ENCODE data around the gene SYCP2. TPM values are rescaled to one million over a fixed set of nuclear protein-coding genes. Genes with fewer than 3 reads are reported as not detected.
"Not testable (repeated sequence)": the region's sequence is repeated elsewhere in the genome, so short reads cannot be mapped to it uniquely, and the experiment has no call there.

SYCP2 gene
- total and polyA plus RNA-seq, 4 donors: 2.4 to 11.0 (median 6.0) TPM

DNA sequence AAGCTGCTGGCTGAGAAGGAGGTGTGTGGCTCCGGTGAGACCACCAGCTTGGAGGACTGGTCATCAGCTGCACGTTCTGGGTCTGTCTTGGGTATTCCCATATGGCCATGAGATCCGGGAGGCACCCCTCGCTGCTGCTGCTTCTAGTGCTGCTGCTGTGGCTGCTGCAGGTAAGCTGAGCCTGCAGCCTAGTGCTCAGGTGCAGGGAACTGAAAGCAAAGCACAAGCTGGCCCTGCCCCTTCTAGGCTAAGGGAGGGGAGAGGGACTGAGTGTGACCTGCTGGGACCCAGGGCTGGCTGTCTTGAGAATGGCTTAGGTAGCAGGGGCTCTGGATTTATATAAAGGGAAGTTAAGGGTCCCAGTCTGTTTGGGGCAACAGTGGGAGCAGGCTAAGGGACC, 25.2 kb upstream of the SYCP2 start:
- Histone ChIP-seq H3K36me3 (ENCODE audit: control insufficient read depth, insufficient read depth, low read length) (no peaks in the 10 kb centered on the region), H3K9me3 (ENCODE audit: control insufficient read depth, insufficient read depth, low read length) (no peaks in the 10 kb centered on the region), H3K4me1 (ENCODE audit: control insufficient read depth, insufficient read depth, low read length) (no peaks in the 10 kb centered on the region), H3K27me3 (ENCODE audit: control insufficient read depth, insufficient read depth, low read length) (no peaks in the 10 kb centered on the region), H3K4me3 (ENCODE audit: low read depth, low read length) (no peak overlapping the region), H3K27ac (ENCODE audit: low read depth, low read length) (no peak overlapping the region)
- no peak for DNase-seq (ENCODE audit: low read depth in 4 of 6, low spot score in 6 of 6)
- WGBS (ENCODE audit: insufficient coverage): 73% methylated on average over 4 of the region's 4 CpGs

DNA sequence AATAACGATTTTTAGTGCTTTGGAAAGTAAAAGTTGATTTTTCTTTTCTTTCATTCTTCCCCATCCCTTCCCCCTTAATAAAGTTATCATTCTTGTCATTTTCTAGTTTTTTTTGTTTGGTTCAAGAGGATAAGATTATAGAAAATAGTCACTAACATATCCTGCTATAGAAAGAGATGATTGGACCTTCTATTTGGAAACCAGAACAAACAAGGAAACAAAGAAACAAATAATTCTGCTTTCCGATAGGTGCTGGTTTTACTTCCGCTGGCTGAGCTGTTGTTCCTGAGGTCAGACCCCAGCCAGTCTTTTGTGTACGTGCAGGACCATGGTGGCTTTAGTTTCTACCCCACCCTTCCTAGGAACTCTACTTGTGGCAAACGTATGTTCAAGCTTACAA, 24.7 kb upstream of the SYCP2 start, which contains the start of gene CDH26:
CDH26 (plus strand) TSS at position 301 of the 400 bp plus-strand sequence. CDS start 304 bp downstream, outside the sequence.
- no peak for DNase-seq (ENCODE audit: low read depth in 4 of 6, low spot score in 6 of 6)
- Histone ChIP-seq H3K4me3 (ENCODE audit: low read depth, low read length) (no peak within 1 kb of the TSS), H3K36me3 (ENCODE audit: control insufficient read depth, insufficient read depth, low read length) (no peaks in the 10 kb centered on the region), H3K27ac (ENCODE audit: low read depth, low read length) (no peak within 1 kb of the TSS), H3K27me3 (ENCODE audit: control insufficient read depth, insufficient read depth, low read length) (no peaks in the 10 kb centered on the region), H3K4me1 (ENCODE audit: control insufficient read depth, insufficient read depth, low read length) (no peaks in the 10 kb centered on the region), H3K9me3 (ENCODE audit: control insufficient read depth, insufficient read depth, low read length) (no peaks in the 10 kb centered on the region)
- 100% methylated on average over 2 of the region's 5 CpGs for WGBS (ENCODE audit: insufficient coverage)

DNA sequence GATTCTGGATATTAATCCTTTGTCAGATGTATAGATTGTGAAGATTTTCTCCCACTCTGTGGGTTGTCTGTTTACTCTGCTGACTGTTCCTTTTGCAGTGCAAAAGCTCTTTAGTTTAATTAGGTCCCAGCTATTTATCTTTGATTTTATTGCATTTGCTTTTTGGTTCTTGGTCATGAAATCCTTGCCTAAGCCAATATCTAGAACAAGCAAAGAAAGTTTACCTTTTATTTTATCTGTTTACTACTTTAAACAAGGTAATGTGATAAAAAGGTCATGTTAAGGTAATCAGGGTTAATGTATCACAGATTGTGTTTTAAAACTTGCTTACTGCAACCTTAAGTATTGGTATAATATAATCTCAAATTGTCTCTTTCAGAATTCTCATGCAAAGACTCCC, 24.1 kb upstream of the SYCP2 start:
- H3K36me3 ChIP-seq (ENCODE audit: control insufficient read depth, insufficient read depth, low read length); H3K4me3 ChIP-seq (ENCODE audit: low read depth, low read length); DNase-seq (ENCODE audit: low read depth in 4 of 6, low spot score in 6 of 6); H3K27ac ChIP-seq (ENCODE audit: low read depth, low read length); H3K9me3 ChIP-seq (ENCODE audit: control insufficient read depth, insufficient read depth, low read length); H3K27me3 ChIP-seq (ENCODE audit: control insufficient read depth, insufficient read depth, low read length); H3K4me1 ChIP-seq (ENCODE audit: control insufficient read depth, insufficient read depth, low read length): not testable (repeated sequence)

DNA sequence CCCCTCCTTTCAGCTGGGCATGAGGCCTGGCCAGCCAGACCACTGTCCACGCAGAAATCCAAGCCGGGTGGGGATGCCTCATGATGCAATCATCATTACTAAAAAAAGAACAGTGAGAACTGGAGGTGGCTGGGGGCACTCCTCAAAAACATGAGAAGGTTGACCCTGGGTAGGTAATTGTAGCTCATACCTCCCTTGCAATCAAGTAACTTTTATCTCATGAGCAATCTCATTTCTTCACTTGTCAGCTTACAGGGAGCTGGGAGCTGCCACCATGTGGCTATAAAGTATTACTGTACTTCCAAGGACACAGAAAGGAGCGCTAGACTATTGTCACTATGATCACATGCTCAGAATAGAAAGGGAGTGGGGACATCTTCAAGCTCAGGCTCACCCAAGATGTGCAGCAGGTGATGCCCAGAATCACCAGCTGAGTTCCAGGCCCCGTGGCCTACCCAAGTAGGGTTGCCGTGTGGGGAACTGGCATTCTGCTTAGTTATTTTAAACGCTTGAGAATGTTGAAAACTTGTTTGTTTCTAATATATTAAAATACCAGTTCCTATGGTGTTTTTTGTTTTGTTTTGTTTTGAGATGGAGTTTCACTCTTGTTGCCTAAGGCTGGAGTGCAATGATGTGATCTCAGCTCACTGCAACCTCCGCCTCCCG, 21.8 kb upstream of the SYCP2 start:
- no peak overlapping the region for H3K27ac ChIP-seq (ENCODE audit: low read depth, low read length)
- H3K27me3 ChIP-seq (ENCODE audit: control insufficient read depth, insufficient read depth, low read length): no peaks in the 10 kb centered on the region
- no peaks in the 10 kb centered on the region for H3K9me3 ChIP-seq (ENCODE audit: control insufficient read depth, insufficient read depth, low read length)
- WGBS (ENCODE audit: insufficient coverage): 30% methylated on average over 2 of the region's 8 CpGs
- DNase-seq (ENCODE audit: low read depth in 4 of 6, low spot score in 6 of 6): peak in 2 of 6 donors; percentile 57 to 81
- no peak overlapping the region for H3K4me3 ChIP-seq (ENCODE audit: low read depth, low read length)
- no peaks in the 10 kb centered on the region for H3K36me3 ChIP-seq (ENCODE audit: control insufficient read depth, insufficient read depth, low read length)
- no peaks in the 10 kb centered on the region for H3K4me1 ChIP-seq (ENCODE audit: control insufficient read depth, insufficient read depth, low read length)

DNA sequence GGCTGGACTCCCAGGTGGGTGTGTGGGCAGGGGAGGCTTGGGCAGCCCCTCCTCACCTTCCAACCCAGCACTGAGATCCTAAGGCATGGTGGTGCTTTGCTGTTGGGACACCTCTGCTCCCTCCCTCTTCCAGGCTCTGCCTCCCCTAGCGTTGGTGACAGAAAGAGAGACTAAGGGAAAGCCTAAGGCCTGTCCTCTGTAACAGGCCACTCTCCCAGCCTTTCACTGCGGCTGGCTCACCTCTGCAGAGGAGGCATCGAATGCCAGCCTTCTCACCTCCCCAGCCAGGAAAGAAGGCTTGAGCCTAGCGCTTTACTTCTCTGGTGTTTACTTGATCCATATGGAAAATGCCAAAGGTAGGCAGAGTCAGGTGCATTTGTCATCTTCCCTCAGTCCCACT, 21.3 kb upstream of the SYCP2 start:
- Histone ChIP-seq H3K27ac (ENCODE audit: low read depth, low read length) (no peak overlapping the region), H3K4me1 (ENCODE audit: control insufficient read depth, insufficient read depth, low read length) (no peaks in the 10 kb centered on the region), H3K36me3 (ENCODE audit: control insufficient read depth, insufficient read depth, low read length) (no peaks in the 10 kb centered on the region), H3K9me3 (ENCODE audit: control insufficient read depth, insufficient read depth, low read length) (no peaks in the 10 kb centered on the region), H3K4me3 (ENCODE audit: low read depth, low read length) (no peak overlapping the region), H3K27me3 (ENCODE audit: control insufficient read depth, insufficient read depth, low read length) (no peaks in the 10 kb centered on the region)
- no peak for DNase-seq (ENCODE audit: low read depth in 4 of 6, low spot score in 6 of 6)
- no CpG with 5 or more reads among the region's 4 CpGs for WGBS (ENCODE audit: insufficient coverage)

DNA sequence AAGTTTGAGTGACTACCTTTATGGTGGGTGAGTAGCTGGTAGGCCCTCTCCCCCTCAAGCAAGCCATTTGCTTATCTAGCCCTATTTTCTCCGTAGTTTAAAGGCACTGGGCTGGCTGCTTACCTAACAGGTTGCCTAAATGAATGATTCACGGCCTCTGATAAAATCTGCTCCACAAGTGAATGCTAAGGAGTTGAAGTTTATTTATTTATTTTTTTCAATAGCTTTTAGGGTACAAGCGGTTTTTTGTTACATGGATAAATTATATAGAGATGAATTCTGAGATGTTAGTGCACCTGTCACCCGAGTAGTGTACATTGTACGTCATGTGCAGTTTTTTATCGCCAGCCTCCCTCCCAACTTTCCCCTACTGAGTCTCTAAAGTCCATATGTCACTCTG, 16.5 kb upstream of the SYCP2 start:
- Histone ChIP-seq H3K4me1 (ENCODE audit: control insufficient read depth, insufficient read depth, low read length) (no peaks in the 10 kb centered on the region), H3K36me3 (ENCODE audit: control insufficient read depth, insufficient read depth, low read length) (no peaks in the 10 kb centered on the region), H3K9me3 (ENCODE audit: control insufficient read depth, insufficient read depth, low read length) (no peaks in the 10 kb centered on the region), H3K27ac (ENCODE audit: low read depth, low read length) (no peak overlapping the region), H3K27me3 (ENCODE audit: control insufficient read depth, insufficient read depth, low read length) (no peaks in the 10 kb centered on the region), H3K4me3 (ENCODE audit: low read depth, low read length) (no peak overlapping the region)
- no peak for DNase-seq (ENCODE audit: low read depth in 4 of 6, low spot score in 6 of 6)
- WGBS (ENCODE audit: insufficient coverage): 100% methylated on average over 3 of the region's 6 CpGs

DNA sequence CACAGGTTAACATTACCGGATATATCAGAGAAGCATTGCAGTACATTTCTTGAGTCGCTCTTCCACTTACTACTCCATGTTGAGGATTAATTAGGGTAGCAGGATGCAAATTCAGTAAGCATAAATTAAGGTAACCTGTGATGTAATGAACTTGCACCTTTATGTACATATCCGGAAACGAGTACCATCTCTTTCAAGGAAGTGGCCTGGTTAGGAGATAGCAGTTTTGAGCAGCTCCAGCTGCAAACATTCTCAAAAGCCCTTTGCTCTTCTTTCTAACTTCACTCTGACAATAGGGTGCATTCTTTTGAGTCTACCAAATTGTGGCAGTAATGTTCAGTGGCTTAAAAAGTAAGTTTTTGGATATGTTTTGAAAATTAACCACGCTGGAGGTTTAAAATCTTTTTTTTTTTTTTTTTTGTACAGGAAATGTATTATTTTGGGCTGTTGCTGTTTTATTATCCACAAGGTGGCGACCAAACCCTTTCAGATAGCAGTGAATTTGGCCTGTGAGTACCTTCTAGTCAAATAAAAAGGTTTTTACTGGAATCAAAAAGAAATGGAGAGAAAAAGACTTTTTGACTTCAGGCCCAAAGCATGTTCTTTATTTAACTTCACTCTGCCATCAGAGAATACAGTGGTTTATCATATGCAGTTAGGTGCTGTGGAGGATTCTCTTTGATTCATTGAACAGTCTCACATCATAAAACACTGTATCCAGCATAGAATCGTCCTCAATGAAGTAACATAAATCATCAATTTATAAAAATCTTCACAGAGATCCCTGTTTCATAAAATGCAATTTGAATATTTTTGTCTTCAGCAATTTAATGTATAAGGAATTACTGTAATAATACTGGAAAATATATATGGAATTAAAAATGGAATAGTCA, 15.6 kb upstream of the SYCP2 start:
- WGBS (ENCODE audit: insufficient coverage): 17% methylated on average over 1 of the region's 7 CpGs
- Histone ChIP-seq H3K27ac (ENCODE audit: low read depth, low read length) (no peak overlapping the region), H3K36me3 (ENCODE audit: control insufficient read depth, insufficient read depth, low read length) (peaks cover 7% of the 10 kb centered on the region), H3K4me3 (ENCODE audit: low read depth, low read length) (no peak overlapping the region), H3K27me3 (ENCODE audit: control insufficient read depth, insufficient read depth, low read length) (no peaks in the 10 kb centered on the region), H3K9me3 (ENCODE audit: control insufficient read depth, insufficient read depth, low read length) (no peaks in the 10 kb centered on the region), H3K4me1 (ENCODE audit: control insufficient read depth, insufficient read depth, low read length) (peaks cover 6% of the 10 kb centered on the region)
- DNase-seq (ENCODE audit: low read depth in 4 of 6, low spot score in 6 of 6): peak in 4 of 6 donors; percentile 62 to 93 (median 79)

DNA sequence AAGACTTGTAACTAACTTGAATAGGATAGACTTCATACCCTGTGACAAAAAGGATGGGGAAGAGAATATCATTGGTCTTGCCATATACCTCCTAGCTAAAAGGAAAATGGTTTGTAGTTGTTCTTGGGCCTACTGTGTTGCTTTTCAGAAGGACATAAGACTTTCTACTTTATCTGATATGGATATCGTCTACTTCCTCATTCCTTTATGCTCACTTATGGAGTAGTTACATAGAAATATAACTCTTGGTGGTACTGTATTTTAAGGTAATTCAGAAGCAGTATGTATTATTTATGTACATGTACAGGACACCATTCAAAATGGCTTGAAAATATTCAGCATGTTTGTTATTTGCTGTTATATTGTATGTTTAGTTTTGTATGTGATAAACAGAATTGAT, 14.8 kb upstream of the SYCP2 start:
- no CpG with 5 or more reads among the region's 1 CpG for WGBS (ENCODE audit: insufficient coverage)
- no peak overlapping the region for H3K27ac ChIP-seq (ENCODE audit: low read depth, low read length)

DNA sequence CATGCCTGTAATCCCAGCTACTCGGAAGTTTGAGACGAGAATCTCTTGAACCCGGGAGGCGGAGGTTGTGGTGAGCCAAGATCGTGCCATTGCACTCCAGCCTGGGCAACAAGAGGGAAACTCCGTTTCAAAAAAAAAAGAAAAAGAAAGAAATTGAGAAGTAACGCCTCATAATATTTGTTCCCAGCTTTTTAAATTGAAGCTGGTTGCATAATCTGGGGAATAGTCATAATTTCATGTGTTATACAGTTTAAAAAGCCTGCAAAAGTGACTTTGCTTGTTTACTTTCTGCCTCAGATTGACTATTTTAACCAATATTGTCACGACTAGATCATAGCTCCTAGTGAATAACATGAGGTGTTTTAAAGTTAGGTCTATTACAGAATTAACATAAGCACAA, 13.9 kb upstream of the SYCP2 start:
- H3K27me3 ChIP-seq (ENCODE audit: control insufficient read depth, insufficient read depth, low read length): no peaks in the 10 kb centered on the region
- no peak for DNase-seq (ENCODE audit: low read depth in 4 of 6, low spot score in 6 of 6)
- no peaks in the 10 kb centered on the region for H3K9me3 ChIP-seq (ENCODE audit: control insufficient read depth, insufficient read depth, low read length)
- H3K27ac ChIP-seq (ENCODE audit: low read depth, low read length): no peak overlapping the region
- H3K4me1 ChIP-seq (ENCODE audit: control insufficient read depth, insufficient read depth, low read length): peaks cover 6% of the 10 kb centered on the region
- H3K4me3 ChIP-seq (ENCODE audit: low read depth, low read length): no peak overlapping the region
- WGBS (ENCODE audit: insufficient coverage): 85% methylated on average over 5 of the region's 8 CpGs
- peaks cover 10% of the 10 kb centered on the region for H3K36me3 ChIP-seq (ENCODE audit: control insufficient read depth, insufficient read depth, low read length)

More for the DNA sequence above, 14.8 kb upstream of the SYCP2 start:
- Histone ChIP-seq H3K4me3 (ENCODE audit: low read depth, low read length) (no peak overlapping the region), H3K4me1 (ENCODE audit: control insufficient read depth, insufficient read depth, low read length) (peaks cover 6% of the 10 kb centered on the region), H3K9me3 (ENCODE audit: control insufficient read depth, insufficient read depth, low read length) (no peaks in the 10 kb centered on the region), H3K27me3 (ENCODE audit: control insufficient read depth, insufficient read depth, low read length) (no peaks in the 10 kb centered on the region), H3K36me3 (ENCODE audit: control insufficient read depth, insufficient read depth, low read length) (peaks cover 10% of the 10 kb centered on the region)
- DNase-seq (ENCODE audit: low read depth in 4 of 6, low spot score in 6 of 6): no peak

DNA sequence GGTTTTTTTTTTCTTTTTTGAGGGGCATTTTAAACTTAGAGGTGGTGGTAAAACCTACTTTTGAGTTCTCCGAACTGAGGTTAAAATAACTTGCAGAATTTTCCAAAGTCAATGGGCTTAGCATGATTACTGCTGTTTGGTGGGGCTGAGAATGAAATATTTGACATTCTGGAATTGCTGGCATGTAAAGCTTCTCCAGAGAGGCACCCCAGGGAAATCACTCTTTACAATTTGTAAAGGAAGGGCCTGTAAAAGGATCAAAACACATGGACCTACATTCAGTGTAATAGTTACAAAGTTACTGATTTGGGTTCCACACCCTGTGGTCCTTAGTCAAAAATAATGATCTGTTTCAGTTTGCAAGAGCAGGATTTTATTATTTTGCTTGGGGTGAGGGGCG, 12.3 kb upstream of the SYCP2 start:
- Histone ChIP-seq H3K36me3 (ENCODE audit: control insufficient read depth, insufficient read depth, low read length) (peaks cover 10% of the 10 kb centered on the region), H3K4me3 (ENCODE audit: low read depth, low read length) (no peak overlapping the region), H3K9me3 (ENCODE audit: control insufficient read depth, insufficient read depth, low read length) (no peaks in the 10 kb centered on the region), H3K27me3 (ENCODE audit: control insufficient read depth, insufficient read depth, low read length) (no peaks in the 10 kb centered on the region), H3K4me1 (ENCODE audit: control insufficient read depth, insufficient read depth, low read length) (peaks cover 8% of the 10 kb centered on the region), H3K27ac (ENCODE audit: low read depth, low read length) (no peak overlapping the region)
- WGBS (ENCODE audit: insufficient coverage): no CpG with 5 or more reads among the region's 2 CpGs
- no peak for DNase-seq (ENCODE audit: low read depth in 4 of 6, low spot score in 6 of 6)

Measured in spinal cord (tissue), 10 donors.